HG03432 (cell line): Measurements from ENCODE around the gene HDAC2.
"Not testable (repeated sequence)": the region's sequence is repeated elsewhere in the genome, so short reads cannot be mapped to it uniquely, and the experiment has no call there.

Experiments used
- ATAC-seq: cut with Tn5 transposase; IDR thresholded peaks from one replicate; pipeline ENCODE4 v1.9.1; 2021; ENCODE audit warnings: mild to moderate bottlenecking, moderate library complexity; ENCODE audit not compliant: unreplicated experiment

Gene HDAC2

GRCh38 chr6:113920663-113921267 lies 50.2 kb downstream of the HDAC2 start:
- peak; percentile 91 for ATAC-seq

GRCh38 chr6:113910285-113910684 lies 60.7 kb downstream of the HDAC2 start:
- ATAC-seq: not testable (repeated sequence)

DNA sequence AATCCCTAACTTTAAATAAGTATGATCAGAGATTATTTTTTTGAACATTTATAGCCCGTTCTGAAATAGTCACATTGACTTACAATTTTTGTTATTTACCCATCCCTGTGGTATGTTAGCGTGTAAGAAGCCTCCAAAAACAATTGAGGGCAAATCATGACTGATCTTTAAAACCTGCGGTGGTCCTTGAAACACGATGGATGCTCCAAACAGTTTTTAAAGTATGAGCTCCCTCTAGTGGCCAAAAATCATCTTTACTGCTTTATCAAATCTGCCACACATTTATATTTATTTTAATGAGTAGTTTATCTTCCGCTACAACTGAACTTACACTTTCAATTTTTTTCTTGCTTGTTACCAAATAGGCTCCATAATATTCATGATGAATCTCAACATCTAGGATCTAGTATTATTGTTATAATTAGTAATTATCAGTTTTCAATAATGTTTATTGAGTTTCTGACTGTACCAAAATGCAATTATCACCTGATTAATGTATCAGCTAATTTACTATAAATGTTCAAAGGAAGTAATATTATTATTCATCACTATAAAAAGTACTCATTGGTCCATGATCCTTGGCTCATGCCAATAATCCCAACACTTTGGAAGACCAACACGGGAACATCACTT lies 61.6 kb downstream of the HDAC2 start:
- no peak for ATAC-seq

DNA sequence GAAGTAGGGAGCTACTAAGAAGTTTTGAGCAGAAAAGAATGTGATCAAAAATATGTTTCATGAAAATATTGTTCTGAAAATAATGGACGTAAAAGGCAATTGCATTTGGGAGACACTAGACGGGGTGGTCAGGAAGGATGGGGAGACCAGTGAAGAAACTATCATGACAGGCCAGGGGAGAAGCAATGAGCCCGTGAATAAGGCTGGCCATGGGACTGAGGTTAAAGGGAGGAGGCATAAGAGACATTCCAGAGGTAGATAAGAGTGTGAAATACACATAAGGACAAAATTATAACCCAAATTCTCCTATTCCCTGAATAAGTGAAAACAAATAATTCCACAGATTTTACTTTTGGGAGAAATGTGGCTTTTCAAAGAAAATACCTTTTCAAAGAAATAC lies 62.1 kb downstream of the HDAC2 start:
- ATAC-seq: no peak

- ATAC-seq: no peak
Observed at GRCh38 chr6:113907102-113907815, 63.7 kb downstream of the HDAC2 start.

- ATAC-seq: no peak
Observed at GRCh38 chr6:113903666-113904330, 67.2 kb downstream of the HDAC2 start.

DNA sequence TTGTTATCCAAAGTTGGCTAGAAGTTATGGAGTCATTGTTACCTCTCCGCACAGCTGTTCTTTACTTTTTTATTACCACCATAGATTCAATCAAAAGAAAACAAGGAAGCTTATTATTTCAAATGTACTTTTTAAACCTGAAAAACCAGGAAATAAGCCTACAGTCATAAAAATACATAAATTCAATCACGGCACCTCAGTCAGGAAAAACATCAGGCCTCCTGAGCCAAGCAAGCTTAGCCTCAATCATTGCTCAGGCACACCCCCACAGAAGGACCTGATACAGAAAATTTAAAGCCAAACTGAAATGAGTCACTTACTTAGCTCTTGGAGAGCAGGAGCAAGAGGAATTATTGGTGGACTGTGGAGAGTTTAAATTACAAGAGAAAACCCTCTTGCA lies 69.5 kb downstream of the HDAC2 start:
- no peak for ATAC-seq

DNA sequence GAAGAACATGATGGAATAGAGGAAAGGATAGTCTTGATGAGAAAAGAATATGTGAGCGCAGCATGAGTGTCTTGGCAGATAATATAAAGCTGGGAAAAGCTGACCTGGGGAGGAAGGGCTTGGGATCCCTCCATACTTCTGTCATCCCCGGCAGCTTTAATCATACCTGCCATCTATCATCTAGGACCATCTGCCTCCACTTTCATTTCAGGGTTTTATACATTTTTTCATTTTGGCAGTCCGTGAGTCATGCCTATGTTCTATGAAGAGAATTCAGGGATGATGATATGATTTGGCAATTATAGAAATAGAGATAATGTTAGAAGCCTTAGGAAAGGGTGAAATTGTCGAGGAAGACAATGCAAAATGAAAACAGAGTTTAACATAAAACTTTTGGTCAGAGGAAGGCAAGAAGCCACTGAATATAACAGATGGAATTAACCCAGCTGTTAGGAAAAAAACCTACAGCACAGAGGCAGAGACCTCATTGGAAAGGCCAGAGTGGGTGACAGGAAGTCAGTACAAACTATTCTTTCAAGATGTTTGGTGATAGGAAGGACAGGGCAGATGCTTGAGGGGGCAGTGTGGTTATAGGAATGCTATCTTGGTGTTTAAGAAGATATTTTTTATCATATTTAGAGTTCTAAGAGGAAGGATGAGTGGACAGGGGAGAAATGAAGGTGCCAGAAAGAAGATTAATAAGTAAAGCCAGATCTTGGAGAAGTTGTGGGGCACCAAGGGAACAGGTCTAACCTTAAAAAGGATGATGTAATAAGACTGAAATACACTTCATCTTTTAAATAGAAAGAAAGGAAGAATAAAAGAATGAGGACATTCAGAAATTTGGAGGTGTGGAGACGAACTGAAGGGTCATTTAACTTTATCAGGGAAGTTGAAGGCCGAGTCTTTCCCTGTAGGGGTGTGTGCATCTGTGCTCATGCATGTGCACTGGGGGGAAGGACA lies 76.0 kb downstream of the HDAC2 start:
- no peak for ATAC-seq

DNA sequence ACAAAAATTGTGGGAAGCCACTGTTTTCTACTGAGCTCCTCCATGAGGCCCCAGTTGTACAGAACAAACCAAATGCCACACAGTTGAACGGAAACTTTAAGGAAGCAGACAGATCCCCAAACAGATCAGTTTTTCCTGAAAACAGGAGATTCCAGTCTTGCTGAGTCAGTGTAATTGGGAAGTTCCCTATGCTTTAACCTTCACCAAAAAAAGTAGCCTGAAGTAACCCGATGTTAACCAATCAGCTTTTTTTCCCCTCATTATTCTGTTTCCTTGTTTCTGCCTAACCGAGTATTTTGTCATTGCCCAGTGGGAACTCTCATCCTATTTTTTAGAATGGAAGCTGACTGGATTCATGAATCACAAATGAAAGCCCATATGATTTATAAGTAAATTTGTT lies 77.1 kb downstream of the HDAC2 start:
- no peak for ATAC-seq

GRCh38 chr6:113893451-113893850 lies 77.5 kb downstream of the HDAC2 start:
- ATAC-seq: no peak

GRCh38 chr6:113888956-113889630 lies 81.9 kb downstream of the HDAC2 start:
- ATAC-seq: no peak

- no peak for ATAC-seq
Observed at GRCh38 chr6:113888493-113888892, 82.5 kb downstream of the HDAC2 start.

GRCh38 chr6:113886512-113886911 lies 84.4 kb downstream of the HDAC2 start:
- no peak for ATAC-seq

GRCh38 chr6:113884011-113884410 lies 86.9 kb downstream of the HDAC2 start:
- no peak for ATAC-seq
